ENCODE measurements around the gene CALHM5. TPM values are rescaled to one million over a fixed set of nuclear protein-coding genes. Genes with fewer than 3 reads are reported as not detected.
"Not testable (repeated sequence)": the region's sequence is repeated elsewhere in the genome, so short reads cannot be mapped to it uniquely, and the experiment has no call there.

The CALHM5 gene, protein sequence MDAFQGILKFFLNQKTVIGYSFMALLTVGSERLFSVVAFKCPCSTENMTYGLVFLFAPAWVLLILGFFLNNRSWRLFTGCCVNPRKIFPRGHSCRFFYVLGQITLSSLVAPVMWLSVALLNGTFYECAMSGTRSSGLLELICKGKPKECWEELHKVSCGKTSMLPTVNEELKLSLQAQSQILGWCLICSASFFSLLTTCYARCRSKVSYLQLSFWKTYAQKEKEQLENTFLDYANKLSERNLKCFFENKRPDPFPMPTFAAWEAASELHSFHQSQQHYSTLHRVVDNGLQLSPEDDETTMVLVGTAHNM
- total RNA-seq, result 1 to 10 TPM; 2.5 to 3.0 TPM
- long read RNA-seq, full-length matches to known transcripts, result 3 of 4 reads
- long read RNA-seq, partial matches to known transcripts, result 0 of 4 reads
- long read RNA-seq, other reads (novel, unspliced or antisense), result 1 of 4 reads

DNA sequence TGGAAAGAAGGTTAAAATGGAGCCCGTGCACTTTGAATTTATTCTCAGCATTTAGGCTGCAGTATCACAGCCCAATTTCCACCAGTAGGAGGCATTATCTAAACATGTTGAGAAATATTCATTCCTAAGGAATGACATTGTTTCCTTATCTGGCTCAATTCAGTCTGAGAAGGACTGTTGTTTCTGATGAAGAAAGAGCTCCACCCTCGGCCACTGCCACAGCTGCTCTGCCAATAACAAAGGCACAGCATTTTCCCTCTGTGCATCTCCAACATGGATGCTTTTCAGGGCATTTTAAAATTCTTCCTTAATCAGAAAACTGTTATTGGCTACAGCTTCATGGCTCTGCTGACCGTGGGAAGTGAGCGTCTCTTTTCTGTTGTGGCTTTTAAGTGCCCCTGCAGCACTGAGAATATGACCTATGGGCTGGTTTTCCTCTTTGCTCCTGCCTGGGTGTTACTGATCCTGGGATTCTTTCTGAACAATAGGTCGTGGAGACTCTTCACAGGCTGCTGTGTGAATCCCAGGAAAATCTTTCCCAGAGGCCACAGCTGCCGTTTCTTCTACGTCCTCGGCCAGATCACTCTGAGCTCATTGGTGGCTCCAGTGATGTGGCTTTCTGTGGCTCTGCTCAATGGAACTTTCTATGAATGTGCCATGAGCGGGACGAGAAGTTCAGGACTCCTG lies at the start of gene CALHM5:
Gene CALHM5, plus strand, starts transcription at position 216 of the 687 bp plus-strand sequence. Its CDS starts 58 bp downstream, at position 274.
- intact Hi-C loops (cut with DNase I), result no loop called here
- ATAC-seq (peak; percentile 84 to 93), DNase-seq (peak; percentile 64)

DNA sequence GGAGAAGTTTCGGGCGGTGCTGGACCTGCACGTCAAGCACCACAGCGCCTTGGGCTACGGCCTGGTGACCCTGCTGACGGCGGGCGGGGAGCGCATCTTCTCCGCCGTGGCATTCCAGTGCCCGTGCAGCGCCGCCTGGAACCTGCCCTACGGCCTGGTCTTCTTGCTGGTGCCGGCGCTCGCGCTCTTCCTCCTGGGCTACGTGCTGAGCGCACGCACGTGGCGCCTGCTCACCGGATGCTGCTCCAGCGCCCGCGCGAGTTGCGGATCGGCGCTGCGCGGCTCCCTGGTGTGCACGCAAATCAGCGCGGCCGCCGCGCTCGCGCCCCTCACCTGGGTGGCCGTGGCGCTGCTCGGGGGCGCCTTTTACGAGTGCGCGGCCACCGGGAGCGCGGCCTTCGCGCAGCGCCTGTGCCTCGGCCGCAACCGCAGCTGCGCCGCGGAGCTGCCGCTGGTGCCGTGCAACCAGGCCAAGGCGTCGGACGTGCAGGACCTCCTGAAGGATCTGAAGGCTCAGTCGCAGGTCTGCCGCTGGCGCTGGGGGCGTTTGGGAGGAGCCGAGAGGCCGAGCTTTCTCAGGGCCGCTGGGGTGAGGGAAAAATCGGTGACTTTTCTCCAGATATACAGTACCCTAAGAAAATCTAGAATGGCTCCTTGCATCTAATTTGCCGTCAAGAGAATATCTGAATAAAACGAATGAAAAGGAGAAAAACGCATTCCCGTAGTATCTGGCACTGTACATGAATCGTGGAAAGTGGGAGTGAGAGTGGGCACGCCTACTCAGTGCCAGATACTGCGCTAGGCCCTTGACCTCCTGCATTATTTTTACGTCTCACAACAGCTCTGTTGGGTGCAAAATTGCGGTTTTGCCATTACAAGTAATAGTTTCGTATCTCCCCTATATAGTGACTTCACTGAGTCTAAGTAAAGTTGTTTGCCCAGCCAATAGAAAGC lies 49.2 kb upstream of the CALHM5 start:
- intact Hi-C loops (cut with DNase I), result no loop called here
- ATAC-seq (peak; percentile 87 to 88), DNase-seq (peak; percentile 70)

DNA sequence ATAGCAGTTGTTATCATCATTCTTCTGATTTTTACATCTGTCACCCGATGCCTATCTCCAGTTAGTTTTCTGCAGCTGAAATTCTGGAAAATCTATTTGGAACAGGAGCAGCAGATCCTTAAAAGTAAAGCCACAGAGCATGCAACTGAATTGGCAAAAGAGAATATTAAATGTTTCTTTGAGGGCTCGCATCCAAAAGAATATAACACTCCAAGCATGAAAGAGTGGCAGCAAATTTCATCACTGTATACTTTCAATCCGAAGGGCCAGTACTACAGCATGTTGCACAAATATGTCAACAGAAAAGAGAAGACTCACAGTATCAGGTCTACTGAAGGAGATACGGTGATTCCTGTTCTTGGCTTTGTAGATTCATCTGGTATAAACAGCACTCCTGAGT lies 48.1 kb upstream of the CALHM5 start:
- no peak for DNase-seq
- ATAC-seq, result no peak
- intact Hi-C loops (cut with DNase I), result no loop called here

DNA sequence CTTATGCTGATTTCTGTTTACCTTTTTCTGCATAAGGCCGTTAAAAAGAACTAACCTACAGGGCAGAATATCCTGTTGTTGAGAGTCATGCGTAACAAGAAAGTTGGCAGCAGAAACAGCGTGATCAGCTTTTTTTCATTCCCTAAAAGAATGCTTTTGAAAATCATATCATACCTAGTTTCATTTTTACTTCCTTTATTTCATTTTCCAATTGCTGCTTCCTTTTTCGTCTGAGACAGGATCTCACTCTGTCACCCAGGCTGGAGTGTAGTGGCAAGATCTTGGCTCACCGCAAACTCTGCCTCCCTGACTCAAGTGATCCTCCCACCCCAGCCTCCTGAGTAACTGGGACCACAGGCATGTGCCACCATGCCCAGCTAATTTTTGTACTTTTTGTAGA lies 46.2 kb upstream of the CALHM5 start:
- ATAC-seq (peak; percentile 8 to 23), DNase-seq (no peak)
- intact Hi-C loops (cut with DNase I), result no loop called here

DNA sequence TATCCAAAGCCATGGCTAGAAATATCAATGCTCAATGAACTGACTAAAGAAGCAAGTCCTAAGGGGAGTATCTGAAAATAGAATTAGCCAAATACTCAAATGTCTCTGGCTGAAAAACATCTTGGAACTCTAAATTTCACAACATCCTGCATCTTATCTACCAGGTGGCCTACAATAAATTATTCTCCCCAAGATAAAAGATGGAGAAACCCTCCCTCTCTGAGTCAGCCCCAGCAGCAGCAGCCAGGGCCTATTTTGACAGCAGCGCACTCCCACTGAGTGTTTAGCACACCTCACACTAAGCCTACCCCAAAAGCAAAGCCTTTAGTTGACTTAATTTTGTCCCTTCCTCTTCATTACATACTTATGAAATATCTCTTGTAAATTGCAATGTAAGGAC lies 44.3 kb upstream of the CALHM5 start:
- DNase-seq, result no peak
- ATAC-seq, result peak in 1 of 2 donors; percentile 43
- intact Hi-C loops (cut with DNase I), result no loop called here

DNA sequence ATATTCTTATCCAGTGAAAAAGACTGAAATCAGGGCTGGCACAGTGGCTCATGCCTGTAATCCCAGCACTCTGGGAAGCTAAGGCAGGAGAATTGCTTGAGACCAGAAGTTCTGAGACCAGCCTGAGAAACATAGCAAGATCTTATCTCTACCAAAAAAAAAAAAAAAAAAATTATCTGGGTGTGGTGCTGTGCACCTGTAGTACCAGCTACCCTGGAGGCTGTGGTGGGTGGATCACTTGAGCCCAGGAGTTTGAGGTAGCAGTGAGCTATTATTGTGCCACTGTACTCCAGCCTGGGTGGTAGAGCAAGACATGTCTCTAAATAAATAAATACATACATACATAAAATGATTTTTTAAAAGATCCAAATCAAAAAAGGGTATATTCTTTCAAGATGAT lies 43.9 kb upstream of the CALHM5 start:
- no peak for DNase-seq
- no peak for ATAC-seq
- intact Hi-C loops (cut with DNase I), result no loop called here

DNA sequence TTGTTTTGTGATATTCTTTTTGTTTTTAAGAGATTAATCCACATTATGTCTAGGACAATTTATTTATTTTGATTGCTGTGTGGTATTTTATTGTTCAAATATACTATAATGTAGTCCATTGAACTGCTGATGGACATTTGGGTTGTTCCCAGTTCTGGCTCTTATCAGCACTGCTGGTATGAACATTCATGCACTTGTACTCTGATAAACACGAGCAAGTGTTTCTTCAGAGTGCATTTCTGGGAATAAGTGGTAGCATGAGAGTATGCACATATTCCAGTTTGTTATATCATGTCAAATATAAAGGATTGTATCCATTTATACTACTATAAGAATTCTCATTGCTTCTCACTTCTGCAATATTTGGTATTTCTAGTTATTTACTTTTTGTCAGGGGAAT lies 43.1 kb upstream of the CALHM5 start:
- intact Hi-C loops (cut with DNase I), result no loop called here
- DNase-seq (no peak), ATAC-seq (peak in 1 of 2 donors; percentile 65)

DNA sequence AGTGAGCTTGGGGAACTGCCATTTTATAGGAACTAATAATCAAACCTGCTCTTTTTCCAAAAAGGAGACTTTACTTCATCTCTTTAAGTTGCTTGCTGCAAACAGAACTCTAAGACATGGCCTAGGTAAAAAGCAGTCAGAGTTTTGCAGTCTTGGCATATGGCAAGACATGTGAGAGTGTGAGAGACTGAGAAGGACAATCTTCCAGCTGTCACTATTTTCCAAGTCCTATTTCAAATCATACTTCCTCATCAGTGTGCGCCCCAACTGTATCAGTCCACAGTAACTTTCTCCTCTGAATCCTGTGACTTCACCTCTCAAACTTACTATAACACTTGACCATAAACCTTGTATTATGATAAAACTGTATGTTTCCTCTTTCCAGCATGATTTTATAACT lies 39.9 kb upstream of the CALHM5 start:
- intact Hi-C loops (cut with DNase I), result no loop called here
- no peak for DNase-seq

DNA sequence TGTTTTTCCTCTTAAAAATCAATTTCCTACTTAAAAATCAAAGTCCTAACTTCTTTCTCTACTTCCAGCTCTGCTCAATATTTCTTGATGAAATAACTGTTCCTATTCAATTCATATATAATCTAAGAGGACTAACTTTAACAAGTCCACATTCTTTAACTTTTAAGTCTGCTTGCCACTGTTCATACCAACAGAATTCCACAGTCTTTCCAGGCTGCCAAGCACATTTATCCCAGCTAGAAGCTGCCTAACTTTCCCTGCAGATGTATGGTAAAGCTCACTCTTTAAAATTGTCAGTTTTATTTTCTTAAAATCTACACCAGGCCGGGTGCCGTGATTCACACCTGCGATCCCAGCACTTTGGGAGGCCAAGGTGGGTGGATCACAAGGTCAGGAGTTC lies 38.7 kb upstream of the CALHM5 start:
- no peak for ATAC-seq
- no peak for DNase-seq
- intact Hi-C loops (cut with DNase I), result no loop called here

More for the DNA sequence above, 39.9 kb upstream of the CALHM5 start:
- ATAC-seq, result no peak

DNA sequence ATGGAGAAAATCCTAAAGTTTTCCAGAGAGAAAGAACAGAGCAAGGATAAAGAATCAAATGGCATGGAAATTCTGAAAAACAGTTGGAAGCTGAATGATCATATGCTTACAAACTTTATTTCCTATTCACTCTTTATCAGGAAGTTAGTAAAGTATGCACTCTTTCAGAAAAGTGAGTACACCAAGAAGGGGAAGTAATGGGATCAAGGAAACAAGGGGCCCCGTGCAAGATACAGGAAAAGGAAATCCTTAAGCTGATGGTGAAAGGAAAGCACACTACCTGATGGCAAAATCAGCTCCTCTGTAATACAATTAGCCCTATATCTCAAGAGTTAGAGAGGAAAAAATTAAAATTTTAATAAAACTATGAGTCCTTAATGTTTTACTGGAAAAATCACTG lies 36.3 kb upstream of the CALHM5 start:
- DNase-seq (no peak), ATAC-seq (peak in 1 of 2 donors; percentile 34)
- intact Hi-C loops (cut with DNase I), result no loop called here

DNA sequence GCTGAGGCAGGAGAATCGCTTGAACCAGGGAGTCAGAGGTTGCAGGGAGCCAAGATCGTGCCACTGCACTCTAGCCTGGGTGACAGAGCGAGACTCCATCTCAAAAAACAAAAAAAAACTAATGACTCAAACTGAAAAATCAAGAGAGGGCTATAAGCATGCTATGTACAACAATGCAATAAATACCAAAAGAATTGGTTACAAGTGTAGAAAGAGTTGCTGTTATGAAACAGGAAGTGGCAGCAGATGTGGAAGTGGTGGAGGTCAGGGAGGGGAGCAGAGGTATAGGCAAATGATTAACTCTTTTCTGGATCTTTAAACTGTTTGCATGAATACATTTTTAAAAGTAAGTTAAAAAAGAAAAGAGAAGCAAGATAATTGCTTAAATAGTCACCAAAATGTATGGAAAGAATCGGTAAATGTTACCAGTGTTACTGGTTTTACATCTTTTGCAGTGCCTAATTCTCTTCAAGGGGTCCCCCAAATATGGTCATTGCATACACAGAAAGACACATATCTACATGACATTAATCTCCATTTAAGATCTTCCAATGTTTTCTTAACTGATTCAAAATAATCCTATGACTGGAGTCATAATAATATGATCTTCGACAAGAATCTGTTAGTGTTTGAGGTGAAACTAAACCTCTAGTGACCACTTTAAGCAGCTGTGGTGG lies 35.3 kb upstream of the CALHM5 start:
- intact Hi-C loops (cut with DNase I), result no loop called here
- ATAC-seq, result peak in 1 of 2 donors; percentile 70
- no peak for DNase-seq

DNA sequence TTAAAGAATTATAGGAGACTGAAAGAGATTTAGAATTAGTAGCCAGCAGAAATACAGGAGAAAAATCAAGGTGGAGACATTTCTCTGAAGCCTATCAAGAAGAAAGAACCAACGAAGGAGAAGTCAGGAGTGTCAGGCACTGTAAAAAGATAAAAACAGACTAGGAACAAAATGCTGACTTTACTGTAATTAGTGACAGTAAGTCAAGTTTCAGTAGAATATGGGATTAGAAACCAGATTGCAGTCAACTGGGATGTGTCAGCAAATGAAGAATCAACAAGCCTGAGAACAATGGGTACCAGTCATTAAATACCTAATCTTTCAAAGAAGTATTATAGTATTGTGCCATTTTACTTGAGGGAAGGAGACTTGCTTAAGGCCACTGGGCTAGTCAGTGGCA lies 28.7 kb upstream of the CALHM5 start:
- no peak for ATAC-seq
- DNase-seq, result no peak
- intact Hi-C loops (cut with DNase I), result no loop called here

DNA sequence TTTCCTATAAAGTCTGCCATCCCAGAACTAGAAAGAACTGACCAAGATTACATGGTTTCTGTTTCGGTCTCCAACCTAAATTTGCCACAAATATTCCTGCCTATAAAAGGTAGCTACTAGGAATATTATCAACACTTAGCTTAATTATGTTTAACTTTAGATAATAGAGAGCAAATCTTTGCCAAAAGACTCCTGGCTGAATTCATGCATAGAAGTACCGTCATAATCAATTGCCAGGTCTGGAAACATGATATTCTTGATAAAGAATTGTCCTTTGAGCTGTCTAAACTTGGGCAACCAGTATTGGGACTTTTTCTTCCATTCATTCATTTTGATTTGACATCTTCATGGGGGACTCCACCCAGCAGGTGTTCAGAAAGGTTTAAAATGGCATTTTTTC lies 27.8 kb upstream of the CALHM5 start:
- no peak for ATAC-seq

DNA sequence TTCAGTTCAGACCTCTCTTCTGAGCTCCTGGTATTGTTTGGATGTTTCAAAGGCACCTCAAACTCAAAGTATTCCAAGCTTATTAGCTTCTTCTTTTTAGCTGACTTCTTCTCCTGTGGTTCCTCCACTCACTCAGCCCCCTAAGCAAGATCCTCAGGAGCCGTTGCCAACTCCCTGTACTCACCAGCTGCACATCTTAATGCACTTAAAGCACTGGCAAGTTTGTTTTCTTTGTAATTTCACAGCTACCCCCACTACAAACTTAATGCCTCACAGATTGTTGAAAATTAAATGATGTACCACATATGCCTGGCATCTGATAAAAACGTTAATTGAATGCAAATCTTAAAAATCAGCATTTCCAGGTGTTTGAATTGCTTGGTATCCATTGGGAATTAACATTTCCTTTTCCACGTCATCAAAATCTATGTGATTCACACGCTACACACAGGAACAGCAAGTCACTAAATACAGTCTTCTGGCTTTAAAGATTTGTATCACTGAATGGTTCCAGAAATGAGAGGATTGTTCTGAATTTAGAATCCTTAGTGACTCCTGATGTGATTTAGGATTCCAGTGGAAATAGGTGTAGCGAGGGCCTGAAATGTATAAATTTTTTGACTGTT lies 25.8 kb upstream of the CALHM5 start:
- intact Hi-C loops (cut with DNase I), result no loop called here
- ATAC-seq (no peak), DNase-seq (no peak)

More for the DNA sequence above, 27.8 kb upstream of the CALHM5 start:
- no peak for DNase-seq
- intact Hi-C loops (cut with DNase I), result no loop called here

DNA sequence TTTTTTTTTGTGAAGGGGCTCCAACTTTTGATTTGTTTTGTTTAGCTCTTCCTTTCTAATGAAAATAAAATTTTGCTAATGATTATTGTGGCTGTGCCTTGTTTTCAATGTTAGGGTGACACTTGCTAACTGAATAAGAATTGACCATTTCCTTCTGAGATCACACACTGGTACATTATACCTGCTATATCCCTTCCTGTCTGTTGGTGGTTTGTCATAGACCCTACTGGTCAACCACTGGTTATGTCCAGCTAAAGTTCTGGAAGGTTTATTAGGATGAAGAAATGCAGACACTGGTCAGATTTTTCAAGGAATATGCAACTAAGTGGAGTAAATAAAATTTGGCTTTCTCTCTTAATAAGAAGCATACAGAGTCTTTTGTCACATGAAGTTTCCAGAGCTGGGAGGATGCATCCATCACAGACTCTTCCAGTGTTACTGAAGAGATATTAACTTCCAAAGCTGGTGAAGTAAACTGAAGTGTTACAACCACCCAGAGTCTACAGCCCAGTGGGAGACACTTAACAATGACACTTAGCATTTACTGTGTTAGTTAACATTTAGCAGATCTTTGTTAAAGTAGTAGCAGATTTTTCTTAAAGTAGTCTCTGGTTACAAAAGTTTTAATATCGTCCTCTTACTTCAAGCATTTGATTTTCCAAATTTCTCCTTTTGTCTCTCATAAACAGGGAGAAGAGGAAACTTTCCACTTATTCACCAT lies 19.7 kb upstream of the CALHM5 start:
- no peak for DNase-seq
- ATAC-seq, result no peak
- intact Hi-C loops (cut with DNase I), result no loop called here

DNA sequence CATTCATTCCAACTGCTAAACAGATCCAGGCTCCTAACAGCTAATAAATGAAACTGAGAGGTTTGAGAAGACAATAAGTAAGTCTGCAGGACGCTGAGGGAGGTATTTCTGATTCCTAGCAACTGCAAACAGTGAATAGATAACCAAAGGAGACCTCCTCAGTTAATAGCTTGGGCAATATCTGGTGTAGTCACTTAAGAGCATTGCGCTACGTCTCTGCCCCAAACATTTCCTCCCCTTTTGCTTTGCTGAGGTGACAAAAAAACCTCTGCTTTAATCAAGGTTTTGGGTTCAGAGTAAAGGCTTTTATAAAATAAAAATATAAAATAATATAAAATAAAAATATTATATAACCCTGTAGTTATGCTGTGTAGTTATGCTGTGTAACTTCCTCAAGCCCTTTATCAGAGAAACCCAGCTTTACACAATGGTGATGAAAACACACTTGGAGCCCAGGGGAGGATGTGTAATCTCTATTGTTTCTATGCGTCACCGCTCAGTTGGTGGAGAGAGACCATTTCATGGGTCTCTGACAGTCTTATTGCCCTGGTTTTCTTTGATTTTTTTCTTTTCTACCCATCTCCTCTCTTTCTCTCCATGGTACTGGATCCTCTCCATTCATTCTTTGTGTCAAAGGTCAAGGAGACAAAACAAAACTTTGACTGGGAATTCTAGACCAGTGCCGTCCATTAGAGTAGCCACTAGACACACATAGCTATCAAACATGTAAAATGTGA lies 18.9 kb upstream of the CALHM5 start:
- ATAC-seq (no peak), DNase-seq (no peak)
- intact Hi-C loops (cut with DNase I), result no loop called here

DNA sequence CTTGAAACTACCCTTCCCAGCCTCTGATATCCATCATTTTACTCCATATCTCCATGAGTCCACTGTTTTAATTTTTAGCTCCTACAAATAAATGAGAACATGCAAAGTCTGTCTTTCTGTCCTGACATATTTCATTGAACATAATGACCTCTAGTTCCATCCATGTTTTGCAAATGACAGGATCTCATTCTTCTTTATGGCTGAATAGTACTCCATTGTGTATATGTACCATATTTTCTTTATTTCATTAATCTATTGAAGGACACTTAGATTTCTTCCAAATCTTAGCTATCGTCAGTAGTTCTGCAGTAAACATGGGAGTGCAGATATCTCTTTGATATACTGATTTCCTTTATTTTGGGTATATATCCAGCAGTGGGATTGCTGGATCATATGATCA lies 16.3 kb upstream of the CALHM5 start:
- intact Hi-C loops (cut with DNase I); ATAC-seq; DNase-seq: not testable (repeated sequence)
